ENCODE measurements around the gene TLE7.

DNA sequence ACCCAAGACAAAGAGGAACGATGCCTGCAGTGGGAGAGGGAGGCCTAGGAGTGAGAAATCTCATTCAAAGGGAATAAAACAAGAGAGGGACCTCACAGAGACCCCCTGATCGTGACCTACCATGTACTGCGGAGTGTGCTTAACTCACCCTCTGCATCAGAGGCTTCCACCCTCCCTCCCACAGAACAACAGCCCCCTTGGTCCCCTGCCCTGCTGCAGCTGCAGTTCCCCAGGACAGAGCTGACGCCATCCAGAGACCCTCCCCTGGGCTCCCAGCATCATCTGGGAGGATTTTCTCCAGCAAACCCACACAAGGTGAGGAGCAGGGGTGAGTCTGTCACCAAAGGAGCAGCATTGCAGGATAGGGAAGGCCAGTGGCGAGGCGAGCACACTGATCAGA lies 39.8 kb downstream of the TLE7 start:
- TF ChIP-seq CTCF (conservative IDR thresholded peaks at IDR 0.05 in 1 of 2, IDR thresholded peaks at IDR 0.05 in 1 of 2; ENCODE audit: low read depth in 1 of 2, low read length in 2 of 2) (no peak), EZH2 (IDR thresholded peaks at IDR 0.05; ENCODE audit: low read length, missing control alignments) (no peak)
